Adrenal gland (tissue), 12 donors: ENCODE results near the gene HSPB2. TPM values are rescaled to one million over a fixed set of nuclear protein-coding genes. Genes with fewer than 3 reads are reported as not detected.

Experiments
- DNase-seq, 7 donors: peaks; one replicate each; pipeline ENCODE4 v3.0.0-alpha.2; 2019 to 2020
- H3K27ac ChIP-seq, 5 donors: fragments of 200-600 bp; sonication (generic) in 4 of 5; 1 replicate in 3 of 5; 2 replicates in 2 of 5; pipeline versions ENCODE4 v1.5.1 to v1.8.0; 2016 to 2020; ENCODE audit warnings: mild to moderate bottlenecking in 1 of 5
- H3K27me3 ChIP-seq: fragments of 200-600 bp; 2 replicates; pipeline ENCODE4 v1.8.0; 2021
- H3K36me3 ChIP-seq, 2 donors: fragments of 200-600 bp; replicated peaks in 1 of 2; 1 replicate in 1 of 2; 2 replicates in 1 of 2; pipeline versions ENCODE4 v1.5.1 to v1.8.0; 2018 to 2022
- H3K4me1 ChIP-seq, 2 donors: fragments of 200-600 bp; replicated peaks in 1 of 2; 1 replicate in 1 of 2; 2 replicates in 1 of 2; pipeline versions ENCODE4 v1.5.1 to v1.8.0; 2018 to 2021
- H3K4me3 ChIP-seq, 4 donors: fragments of 200-600 bp; sonication (generic) in 3 of 4; one replicate each; pipeline ENCODE4 v1.5.1; 2016 to 2018
- H3K9me3 ChIP-seq, 3 donors: fragments of 200-600 bp; sonication (generic) in 1 of 3; replicated peaks in 1 of 3; 1 replicate in 2 of 3; 2 replicates in 1 of 3; pipeline versions ENCODE4 v1.5.1 to v1.8.0; 2016 to 2021
- POLR2A ChIP-seq, 2 donors: fragments of 450-650 bp; IDR thresholded peaks; one replicate each; pipeline ENCODE4 v1.6.1; 2017; ENCODE audit warnings: antibody characterized with exemption in 2 of 2, mild to moderate bottlenecking in 2 of 2, moderate library complexity in 1 of 2
- WGBS, 4 donors: extraction: QIAGEN DNeasy Blood & Tissue Kit in 2 of 4; methylation state at CpG; one replicate each; pipeline versions ENCODE4 v1.1.5 to v1.1.7; 2013 to 2017; 5-methylcytosine and 5-hydroxymethylcytosine counted together
- intact Hi-C, 2 donors: fragments of 100-400 bp; cut with DNase I; formaldehyde crosslinking; loops; one replicate each; pipeline versions ENCODE4 v1.14.1 to v1.15.0; 2022 to 2023
- polyA plus RNA-seq, 3 donors: library from polyadenylated mRNA; stranded (reverse); fragments of 200-250 nt in 2 of 3; fragments of 350-450 nt in 1 of 3; fragmentation: Illumina TruSeq in 1 of 3; extraction: RNeasy Lipid Tissue Mini Kit (QIAGEN cat#74804) in 1 of 3; gene quantifications; one replicate each; pipeline ENCODE4 v1.2.3, GENCODE V29; 2013 to 2014
- small RNA-seq, 2 donors: library from RNA; depleted of rRNA; stranded (forward); fragments of <200 nt; gene quantifications; one replicate each; pipeline ENCODE3, GENCODE V24; 2016
- total RNA-seq, 9 donors: library from RNA; depleted of rRNA in 4 of 9; stranded (reverse); fragments of >200 nt in 4 of 9; fragments of 120-200 nt in 1 of 9; fragmentation: NEBNext Ultra II Directional in 1 of 9; extraction: Animal tissue kit (Norgen Biotek cat#: 25700) in 1 of 9; gene quantifications; one replicate each; pipeline versions ENCODE4 v1.1.0 to v1.2.4, GENCODE V29; 2013 to 2023
- TF ChIP-seq, protein P1 (sequence below), 6 experiments: fragments of 450-650 bp in 4 of 6; fragments of 200-600 bp in 2 of 6; sonication (generic) in 1 of 6; IDR thresholded peaks; 1 replicate in 5 of 6; 2 replicates in 1 of 6; pipeline versions ENCODE4 v1.5.1 to v1.8.0; 2016 to 2021; ENCODE audit warnings: antibody characterized with exemption in 6 of 6, mild to moderate bottlenecking in 2 of 6, moderate library complexity in 1 of 6
- donor health status: healthy with polysubstance abuse.
- donor health status: Bipolar disorder and iron deficiency.
- donor health status: DM: yes; HTN: yes; CAD: no.
- donor health status: DM: no; HTN: no; CAD: no.
- donor health status: DM: no; HTN: no; CAD: no.
- donor health status: DM: yes; HTN: yes; CAD: no.

The HSPB2 gene
- total and polyA plus RNA-seq, 12 donors = 0.51 to 6.1 (median 1.3) TPM; not detected in 2

DNA sequence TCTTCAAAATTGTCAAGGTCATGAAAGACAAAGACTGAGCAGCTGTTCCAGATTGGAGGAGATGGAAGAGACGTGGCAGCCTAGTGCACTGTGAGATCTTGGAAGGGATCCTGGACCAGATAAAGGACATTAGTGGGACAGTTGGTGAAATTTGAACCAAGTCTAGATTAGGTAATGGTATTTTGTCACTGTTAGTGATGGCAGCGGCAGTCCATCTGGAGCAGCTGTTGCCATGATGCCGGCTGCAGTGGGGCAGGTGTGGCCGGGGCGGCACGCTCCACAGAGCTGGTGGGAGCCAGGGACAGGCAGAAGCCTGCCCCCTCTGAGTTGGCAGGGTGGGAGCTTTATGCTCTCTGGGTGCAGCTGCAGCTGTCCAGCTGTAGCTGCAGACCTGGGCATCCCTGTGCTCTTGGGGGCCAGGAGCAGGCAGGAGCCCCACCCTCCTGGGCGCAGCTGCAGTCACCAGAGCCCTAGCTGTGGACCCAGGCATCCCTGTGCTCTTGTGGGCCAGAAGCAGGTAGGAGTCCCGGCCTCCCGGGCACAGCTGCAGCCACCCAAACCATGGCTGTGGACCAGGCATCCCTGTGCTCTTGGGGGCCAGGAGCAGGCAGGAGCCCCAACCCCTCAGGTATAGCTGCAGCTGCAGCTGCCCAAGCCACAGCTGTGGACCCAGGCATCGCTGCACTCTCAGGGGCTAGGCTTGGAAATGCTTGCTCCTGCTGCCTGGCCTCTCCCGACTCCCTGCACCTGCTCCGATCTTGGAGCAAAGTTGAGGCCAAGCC is 45.3 kb downstream of the HSPB2 start:
- H3K4me3 ChIP-seq = no peak overlapping the region
- H3K4me1 ChIP-seq = peaks cover 7 to 13% of the 10 kb centered on the region in 2 donors
- no peaks in the 10 kb centered on the region for H3K36me3 ChIP-seq
- no peaks in the 10 kb centered on the region for H3K9me3 ChIP-seq
- TF ChIP-seq, protein P1, sequence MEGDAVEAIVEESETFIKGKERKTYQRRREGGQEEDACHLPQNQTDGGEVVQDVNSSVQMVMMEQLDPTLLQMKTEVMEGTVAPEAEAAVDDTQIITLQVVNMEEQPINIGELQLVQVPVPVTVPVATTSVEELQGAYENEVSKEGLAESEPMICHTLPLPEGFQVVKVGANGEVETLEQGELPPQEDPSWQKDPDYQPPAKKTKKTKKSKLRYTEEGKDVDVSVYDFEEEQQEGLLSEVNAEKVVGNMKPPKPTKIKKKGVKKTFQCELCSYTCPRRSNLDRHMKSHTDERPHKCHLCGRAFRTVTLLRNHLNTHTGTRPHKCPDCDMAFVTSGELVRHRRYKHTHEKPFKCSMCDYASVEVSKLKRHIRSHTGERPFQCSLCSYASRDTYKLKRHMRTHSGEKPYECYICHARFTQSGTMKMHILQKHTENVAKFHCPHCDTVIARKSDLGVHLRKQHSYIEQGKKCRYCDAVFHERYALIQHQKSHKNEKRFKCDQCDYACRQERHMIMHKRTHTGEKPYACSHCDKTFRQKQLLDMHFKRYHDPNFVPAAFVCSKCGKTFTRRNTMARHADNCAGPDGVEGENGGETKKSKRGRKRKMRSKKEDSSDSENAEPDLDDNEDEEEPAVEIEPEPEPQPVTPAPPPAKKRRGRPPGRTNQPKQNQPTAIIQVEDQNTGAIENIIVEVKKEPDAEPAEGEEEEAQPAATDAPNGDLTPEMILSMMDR (IDR thresholded peaks at IDR 0.05) = no peak
- no peak for TF ChIP-seq POLR2A (IDR thresholded peaks at IDR 0.05)
- peak in 4 of 7 donors; percentile 42 to 62 (median 52) for DNase-seq
- 67 to 91% (median 86%) methylated on average over 6 to 12 of the region's 12 CpGs for WGBS, 4 donors
- H3K27me3 ChIP-seq = no peaks in the 10 kb centered on the region
- H3K27ac ChIP-seq = peak overlapping the region in 4 of 5 donors; percentile 10 to 52 (median 28)
- intact Hi-C loops = no loop called here

DNA sequence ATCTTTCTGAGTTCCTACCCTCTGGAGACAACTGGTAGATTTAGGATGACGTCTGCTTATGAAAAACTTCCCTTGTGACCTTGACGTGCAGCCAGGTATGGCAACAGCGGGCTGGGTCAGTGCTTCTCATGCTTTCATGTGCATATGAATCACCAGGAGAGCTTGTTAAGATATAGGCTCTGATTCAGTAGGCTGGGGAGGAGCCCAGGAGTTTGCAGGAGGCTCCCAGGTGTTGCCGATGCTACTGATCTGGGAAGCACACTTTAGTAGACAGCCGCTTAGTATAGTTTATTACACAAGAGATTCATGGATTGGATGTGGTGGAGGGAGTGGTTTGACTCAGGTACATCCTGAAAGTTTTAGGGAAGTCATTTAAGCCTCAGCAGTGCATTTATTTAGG is 48.4 kb downstream of the HSPB2 start:
- 27 to 46% (median 45%) methylated on average over 5 of the region's 5 CpGs for WGBS, 4 donors
- TF ChIP-seq, protein P1 (IDR thresholded peaks at IDR 0.05) = no peak
- TF ChIP-seq POLR2A (IDR thresholded peaks at IDR 0.05) = peak in 1 of 2 donors; percentile 63
- no peaks in the 10 kb centered on the region for H3K9me3 ChIP-seq
- H3K27ac ChIP-seq = peak overlapping the region in 4 of 5 donors; percentile 36 to 78 (median 70)
- H3K4me1 ChIP-seq = peaks cover 7 to 13% of the 10 kb centered on the region in 2 donors
- H3K27me3 ChIP-seq = no peaks in the 10 kb centered on the region
- no peaks in the 10 kb centered on the region for H3K36me3 ChIP-seq
- no peak overlapping the region for H3K4me3 ChIP-seq
- intact Hi-C loops = no loop called here
- peak; percentile 80 to 90 (median 89) for DNase-seq

- Histone ChIP-seq H3K4me1 (peaks cover 7 to 13% of the 10 kb centered on the region in 2 donors), H3K4me3 (no peak overlapping the region), H3K27me3 (no peaks in the 10 kb centered on the region), H3K36me3 (no peaks in the 10 kb centered on the region), H3K27ac (peak overlapping the region in 3 of 5 donors; percentile 66 to 78 (median 73)), H3K9me3 (no peaks in the 10 kb centered on the region)
- DNase-seq = no peak
- 75 to 80% (median 79%) methylated on average over 6 of the region's 6 CpGs for WGBS, 4 donors
- intact Hi-C loops = no loop called here
- TF ChIP-seq, protein P1 (IDR thresholded peaks at IDR 0.05) = no peak
These were observed 49.1 kb downstream of the HSPB2 start for GRCh38 chr11:111961389-111962300.

Small RNAs within 50 kb of the gene (small RNA-seq; reads per million reads assigned to genes)
- 0 reads per million in 2 donors for gene C11orf52
- 0 reads per million in 2 donors for gene GNG5P3
- 0 reads per million in 2 donors for gene RNA5SP351
- 0.12 to 0.17 reads per million in 2 donors for gene RPL37AP8

Other genes with a start within 250 kb of the HSPB2 start
- gene PPP2R1B, start 146.3 kb upstream of the HSPB2 start, total RNA-seq = 10 to 100 TPM; 16.8 to 58.1 (median 33.4) TPM
- 10 to 100 TPM; 10.3 to 37.7 (median 12.8) TPM for gene PPP2R1B, start 146.3 kb upstream of the HSPB2 start, polyA plus RNA-seq
- 10 to 100 TPM; 23.6 to 40.7 (median 30.1) TPM for gene ALG9, start 41.2 kb upstream of the HSPB2 start, total RNA-seq
- 10 to 100 TPM; 43.8 to 53.6 (median 50.6) TPM for gene ALG9, start 41.2 kb upstream of the HSPB2 start, polyA plus RNA-seq
- gene FDXACB1, start 33.6 kb upstream of the HSPB2 start, total RNA-seq = 1 to 10 TPM; 2.3 to 6.3 (median 3.9) TPM
- 1 to 10 TPM; 2.6 to 4.2 (median 3.5) TPM for gene FDXACB1, start 33.6 kb upstream of the HSPB2 start, polyA plus RNA-seq
- gene CFAP68, start 33.2 kb upstream of the HSPB2 start, total RNA-seq = 10 to 100 TPM; 26.6 to 60.7 (median 37.3) TPM
- 10 to 100 TPM; 46.5 to 80.4 (median 59.6) TPM for gene CFAP68, start 33.2 kb upstream of the HSPB2 start, polyA plus RNA-seq
- 10 to 100 TPM in 8 of 9 donors, 1 to 10 TPM in 1; 6.8 to 87.7 (median 52.3) TPM for gene CRYAB, start 964 bp upstream of the HSPB2 start, total RNA-seq
- gene CRYAB, start 964 bp upstream of the HSPB2 start, polyA plus RNA-seq = 100 to 1,000 TPM in 1 of 3 donors, 10 to 100 TPM in 2; 77.8 to 108 (median 99.0) TPM
- 1 to 10 TPM in 5 of 9 donors, under 1 TPM in 2, not detected in 2; 0.53 to 4.2 (median 2.5) TPM for gene C11orf52, start 6.2 kb downstream of the HSPB2 start, total RNA-seq
- gene C11orf52, start 6.2 kb downstream of the HSPB2 start, polyA plus RNA-seq = 1 to 10 TPM in 2 of 3 donors, under 1 TPM in 1; 0.68 to 1.9 (median 1.7) TPM
- gene DIXDC1, start 24.6 kb downstream of the HSPB2 start, total RNA-seq = 10 to 100 TPM; 14.8 to 56.0 (median 46.5) TPM
- gene DIXDC1, start 24.6 kb downstream of the HSPB2 start, polyA plus RNA-seq = 10 to 100 TPM in 2 of 3 donors, 1 to 10 TPM in 1; 7.9 to 30.1 (median 11.5) TPM
- 10 to 100 TPM; 18.9 to 95.1 (median 28.7) TPM for gene DLAT, start 112.7 kb downstream of the HSPB2 start, total RNA-seq
- gene DLAT, start 112.7 kb downstream of the HSPB2 start, polyA plus RNA-seq = 10 to 100 TPM in 1 of 3 donors, 1 to 10 TPM in 2; 7.6 to 75.3 (median 8.1) TPM
- 1 to 10 TPM in 8 of 9 donors, under 1 TPM in 1; 0.91 to 3.7 (median 2.3) TPM for gene PIH1D2, start 161.3 kb downstream of the HSPB2 start, total RNA-seq
- 1 to 10 TPM; 2.1 to 3.3 (median 2.2) TPM for gene PIH1D2, start 161.3 kb downstream of the HSPB2 start, polyA plus RNA-seq
- 10 to 100 TPM in 8 of 9 donors, 1 to 10 TPM in 1; 9.8 to 40.5 (median 17.1) TPM for gene NKAPD1, start 161.6 kb downstream of the HSPB2 start, total RNA-seq
- gene NKAPD1, start 161.6 kb downstream of the HSPB2 start, polyA plus RNA-seq = 10 to 100 TPM in 2 of 3 donors, 1 to 10 TPM in 1; 9.8 to 34.5 (median 10.3) TPM
- 100 to 1,000 TPM in 2 of 9 donors, 10 to 100 TPM in 7; 23.8 to 304 (median 67.0) TPM for gene TIMM8B, start 174.0 kb downstream of the HSPB2 start, total RNA-seq
- 100 to 1,000 TPM in 2 of 3 donors, 10 to 100 TPM in 1; 77.8 to 145 (median 117) TPM for gene TIMM8B, start 174.0 kb downstream of the HSPB2 start, polyA plus RNA-seq
- gene SDHD, start 174.1 kb downstream of the HSPB2 start, total RNA-seq = 100 to 1,000 TPM in 8 of 9 donors, 10 to 100 TPM in 1; 66.8 to 149 (median 119) TPM
- gene SDHD, start 174.1 kb downstream of the HSPB2 start, polyA plus RNA-seq = 100 to 1,000 TPM in 1 of 3 donors, 10 to 100 TPM in 2; 47.6 to 128 (median 65.0) TPM